ENCODE data around the gene UBE2U. TPM values are rescaled to one million over a fixed set of nuclear protein-coding genes. Genes with fewer than 3 reads are reported as not detected.
A peak's percentile ranks its signal among the peaks of the same experiment; 100 is the strongest.
"Not testable (repeated sequence)": the region's sequence is repeated elsewhere in the genome, so short reads cannot be mapped to it uniquely, and the experiment has no call there.

UBE2U gene
- total and polyA plus RNA-seq, 2 experiments from 2014 or later: not detected

GRCh38 chr1:64245495-64245894 is 42.1 kb downstream of the UBE2U start:
- H3K27ac ChIP-seq: no peak overlapping the region
- no peak overlapping the region for H3K4me3 ChIP-seq
- WGBS, 2 experiments (ENCODE audit: low coverage in 1 of 2, low lambda C conversion rate in 2 of 2, missing lambda C conversion rate in 2 of 2): 77% methylated on average over 9 of the region's 9 CpGs
- no peaks in the 10 kb centered on the region for H3K9me3 ChIP-seq (ENCODE audit: low read depth)
- no peak overlapping the region for H2AFZ ChIP-seq
- in situ Hi-C loops (cut with MboI): loop anchor here (10.0 to 25.0 kb wide), 3 partner anchors 471 to 633 kb away; partner anchors contain the start of gene ROR1
- no peak overlapping the region for H3K9ac ChIP-seq
- H3K79me2 ChIP-seq (ENCODE audit: insufficient read depth): no peaks in the 10 kb centered on the region
- no peaks in the 10 kb centered on the region for H3K9me2 ChIP-seq (ENCODE audit: insufficient read depth)
- no peak for TF ChIP-seq EZH2phosphoT487 (IDR thresholded peaks at IDR 0.05; ENCODE audit: insufficient read depth, low read depth)
- H4K20me1 ChIP-seq (ENCODE audit: insufficient read depth): no peaks in the 10 kb centered on the region
- H3K36me3 ChIP-seq (ENCODE audit: low read depth): no peaks in the 10 kb centered on the region
- H3K27me3 ChIP-seq (replicated peaks; ENCODE audit: insufficient read depth): no peaks in the 10 kb centered on the region
- peaks cover 17% of the 10 kb centered on the region for H3K4me1 ChIP-seq (ENCODE audit: insufficient read depth)
- H3F3A ChIP-seq (ENCODE audit: insufficient read depth): no peaks in the 10 kb centered on the region
- H3K4me2 ChIP-seq (ENCODE audit: unreplicated experiment): no peak overlapping the region
- no peak for DNase-seq

GRCh38 chr1:64246294-64246917 is 43.0 kb downstream of the UBE2U start:
- DNase-seq: peak; percentile 62
- Histone ChIP-seq H3K9me2 (ENCODE audit: insufficient read depth) (no peaks in the 10 kb centered on the region), H3K36me3 (ENCODE audit: low read depth) (no peaks in the 10 kb centered on the region), H4K20me1 (ENCODE audit: insufficient read depth) (no peaks in the 10 kb centered on the region), H3K4me2 (ENCODE audit: unreplicated experiment) (no peak overlapping the region), H3K4me1 (ENCODE audit: insufficient read depth) (peaks cover 10% of the 10 kb centered on the region; the same call in 1 of the 2 replicates), H2AFZ (no peak overlapping the region), H3K27ac (no peak overlapping the region), H3K9ac (no peak overlapping the region), H3F3A (ENCODE audit: insufficient read depth) (no peaks in the 10 kb centered on the region), H3K4me3 (no peak overlapping the region), H3K79me2 (ENCODE audit: insufficient read depth) (no peaks in the 10 kb centered on the region), H3K27me3 (replicated peaks; ENCODE audit: insufficient read depth) (no peaks in the 10 kb centered on the region), H3K9me3 (ENCODE audit: low read depth) (no peaks in the 10 kb centered on the region)
- 7 to 8% methylated on average over 4 of the region's 4 CpGs for WGBS, 2 experiments (ENCODE audit: low coverage in 1 of 2, low lambda C conversion rate in 2 of 2, missing lambda C conversion rate in 2 of 2)
- no peak for TF ChIP-seq EZH2phosphoT487 (IDR thresholded peaks at IDR 0.05; ENCODE audit: insufficient read depth, low read depth)
- no peak for TF ChIP-seq EZH2 (IDR thresholded peaks at IDR 0.05; ENCODE audit: insufficient read depth, poor library complexity, severe bottlenecking)
- in situ Hi-C loops (cut with MboI): loop anchor here (10.0 to 25.0 kb wide), 3 partner anchors 472 to 634 kb away; partner anchors contain the start of gene ROR1

- no peaks in the 10 kb centered on the region for H4K20me1 ChIP-seq (ENCODE audit: insufficient read depth)
- no peak overlapping the region for H2AFZ ChIP-seq
- H3K27me3 ChIP-seq (replicated peaks; ENCODE audit: insufficient read depth): no peaks in the 10 kb centered on the region; the same call in 1 of the 2 replicates
- H3K4me3 ChIP-seq: no peak overlapping the region
- H3K4me1 ChIP-seq (ENCODE audit: insufficient read depth): 0 out of 2 replicates have a peak, but pooled peaks cover 2% of the 10 kb centered on the region
- no peak for DNase-seq
- H3K9me3 ChIP-seq (ENCODE audit: low read depth): no peaks in the 10 kb centered on the region
- H3F3A ChIP-seq (ENCODE audit: insufficient read depth): no peaks in the 10 kb centered on the region
- in situ Hi-C loops (cut with MboI): loop anchor here (10.0 to 25.0 kb wide), 3 partner anchors 473 to 636 kb away; partner anchors contain the start of gene ROR1
- no peaks in the 10 kb centered on the region for H3K36me3 ChIP-seq (ENCODE audit: low read depth)
- H3K27ac ChIP-seq: no peak overlapping the region
- TF ChIP-seq EZH2phosphoT487 (IDR thresholded peaks at IDR 0.05; ENCODE audit: insufficient read depth, low read depth) (no peak), EZH2 (IDR thresholded peaks at IDR 0.05; ENCODE audit: insufficient read depth, poor library complexity, severe bottlenecking) (no peak)
- 60 to 64% methylated on average over 5 of the region's 5 CpGs for WGBS, 2 experiments (ENCODE audit: low coverage in 1 of 2, low lambda C conversion rate in 2 of 2, missing lambda C conversion rate in 2 of 2)
- no peaks in the 10 kb centered on the region for H3K79me2 ChIP-seq (ENCODE audit: insufficient read depth)
- no peaks in the 10 kb centered on the region for H3K9me2 ChIP-seq (ENCODE audit: insufficient read depth)
- H3K4me2 ChIP-seq (ENCODE audit: unreplicated experiment): no peak overlapping the region
- H3K9ac ChIP-seq: no peak overlapping the region
Observed at GRCh38 chr1:64248065-64248464, 44.6 kb downstream of the UBE2U start.

- H3K79me2 ChIP-seq (ENCODE audit: insufficient read depth); H3K4me2 ChIP-seq (ENCODE audit: unreplicated experiment); H4K20me1 ChIP-seq (ENCODE audit: insufficient read depth); H3K9ac ChIP-seq; H2AFZ ChIP-seq; H3K9me3 ChIP-seq (ENCODE audit: low read depth); H3F3A ChIP-seq (ENCODE audit: insufficient read depth); H3K4me3 ChIP-seq; H3K9me2 ChIP-seq (ENCODE audit: insufficient read depth); H3K36me3 ChIP-seq (ENCODE audit: low read depth); DNase-seq; H3K27ac ChIP-seq; H3K4me1 ChIP-seq (ENCODE audit: insufficient read depth): not testable (repeated sequence)
- WGBS, 2 experiments (ENCODE audit: low coverage in 1 of 2, low lambda C conversion rate in 2 of 2, missing lambda C conversion rate in 2 of 2): 72 to 76% methylated on average over 2 of the region's 2 CpGs
- in situ Hi-C loops (cut with MboI): loop anchor here (25.0 kb wide), 1 partner anchor 412 kb away; no protein-coding TSS in a partner anchor
- peaks cover 11% of the 10 kb centered on the region; the same call in 1 of the 2 replicates for H3K27me3 ChIP-seq (replicated peaks; ENCODE audit: insufficient read depth)
Observed at GRCh38 chr1:64250472-64250871, 47.0 kb downstream of the UBE2U start.

Measured in GM23248 (cell line).